Measurements from ENCODE around the gene C1QL2. TPM values are rescaled to one million over a fixed set of nuclear protein-coding genes. Genes with fewer than 3 reads are reported as not detected.

C1QL2 gene
- total and polyA plus RNA-seq, 11 donors: 0.08 to 0.25 TPM; not detected in 9

DNA sequence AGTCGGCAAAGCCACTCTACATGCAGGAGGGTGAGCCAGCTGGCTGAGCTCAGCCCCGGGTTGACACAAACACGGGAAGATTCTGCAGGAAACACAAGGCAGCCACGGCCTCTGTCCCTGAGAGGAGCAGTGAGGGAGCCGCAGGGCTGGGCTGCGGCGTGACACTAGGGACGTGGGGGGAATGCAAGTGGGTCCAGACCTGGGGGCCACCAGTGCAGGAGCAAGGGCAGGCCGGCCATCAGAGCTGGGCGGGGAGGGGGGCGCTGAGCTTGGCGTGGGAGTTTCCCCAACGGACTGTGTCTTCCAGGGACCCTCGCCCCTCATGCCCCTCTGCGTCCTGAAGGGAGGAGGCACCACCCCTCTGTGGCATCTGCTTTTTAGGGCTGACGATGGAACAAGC is 12.0 kb upstream of the C1QL2 start:
- ATAC-seq: no peak
- TF ChIP-seq POLR2A (IDR thresholded peaks at IDR 0.05) (no peak), CTCF (IDR thresholded peaks at IDR 0.05) (no peak)
- DNase-seq: no peak
- 62 to 70% (median 66%) methylated on average over 13 to 16 of the region's 16 CpGs for WGBS, 4 donors
- Histone ChIP-seq H3K4me1 (no peaks in the 10 kb centered on the region), H3K4me3 (no peak overlapping the region), H3K36me3 (no peaks in the 10 kb centered on the region), H3K27me3 (peaks cover 0 to 16% (median 4%) of the 10 kb centered on the region in 9 donors), H3K9me3 (no peaks in the 10 kb centered on the region), H3K27ac (no peak overlapping the region)
- intact Hi-C loops (cut with DNase I): loop anchor here in 8 of 10 donors (5.0 to 10.0 kb wide), 4 partner anchors 156 to 288 kb away; no protein-coding TSS in a partner anchor

GRCh38 chr2:119169717-119170116 is 11.2 kb upstream of the C1QL2 start:
- Histone ChIP-seq H3K4me3 (no peak overlapping the region), H3K36me3 (no peaks in the 10 kb centered on the region), H3K27ac (no peak overlapping the region), H3K27me3 (peaks cover 0 to 22% (median 4%) of the 10 kb centered on the region in 9 donors), H3K4me1 (no peaks in the 10 kb centered on the region), H3K9me3 (no peaks in the 10 kb centered on the region)
- ATAC-seq (no peak), DNase-seq (no peak)
- intact Hi-C loops (cut with DNase I): loop anchor here in 8 of 10 donors (5.0 to 10.0 kb wide), 4 partner anchors 155 to 287 kb away; no protein-coding TSS in a partner anchor
- 76 to 83% (median 79%) methylated on average over 9 to 10 of the region's 10 CpGs for WGBS, 4 donors
- TF ChIP-seq CTCF (IDR thresholded peaks at IDR 0.05) (no peak), POLR2A (IDR thresholded peaks at IDR 0.05) (no peak)

GRCh38 chr2:119160361-119160990 is 1.9 kb upstream of the C1QL2 start:
- peaks cover 0 to 32% (median 0%) of the 10 kb centered on the region in 12 donors for H3K4me1 ChIP-seq
- no peaks in the 10 kb centered on the region for H3K36me3 ChIP-seq
- DNase-seq: no peak
- no peak overlapping the region for H3K4me3 ChIP-seq
- intact Hi-C loops (cut with DNase I): no loop called here
- TF ChIP-seq POLR2A (IDR thresholded peaks at IDR 0.05) (no peak), CTCF (IDR thresholded peaks at IDR 0.05) (no peak)
- peaks cover 34 to 87% (median 58%) of the 10 kb centered on the region in 9 donors for H3K27me3 ChIP-seq
- no peak overlapping the region for H3K27ac ChIP-seq
- WGBS, 4 donors: 56 to 60% (median 58%) methylated on average over 9 of the region's 9 CpGs
- ATAC-seq: no peak
- no peaks in the 10 kb centered on the region for H3K9me3 ChIP-seq

DNA sequence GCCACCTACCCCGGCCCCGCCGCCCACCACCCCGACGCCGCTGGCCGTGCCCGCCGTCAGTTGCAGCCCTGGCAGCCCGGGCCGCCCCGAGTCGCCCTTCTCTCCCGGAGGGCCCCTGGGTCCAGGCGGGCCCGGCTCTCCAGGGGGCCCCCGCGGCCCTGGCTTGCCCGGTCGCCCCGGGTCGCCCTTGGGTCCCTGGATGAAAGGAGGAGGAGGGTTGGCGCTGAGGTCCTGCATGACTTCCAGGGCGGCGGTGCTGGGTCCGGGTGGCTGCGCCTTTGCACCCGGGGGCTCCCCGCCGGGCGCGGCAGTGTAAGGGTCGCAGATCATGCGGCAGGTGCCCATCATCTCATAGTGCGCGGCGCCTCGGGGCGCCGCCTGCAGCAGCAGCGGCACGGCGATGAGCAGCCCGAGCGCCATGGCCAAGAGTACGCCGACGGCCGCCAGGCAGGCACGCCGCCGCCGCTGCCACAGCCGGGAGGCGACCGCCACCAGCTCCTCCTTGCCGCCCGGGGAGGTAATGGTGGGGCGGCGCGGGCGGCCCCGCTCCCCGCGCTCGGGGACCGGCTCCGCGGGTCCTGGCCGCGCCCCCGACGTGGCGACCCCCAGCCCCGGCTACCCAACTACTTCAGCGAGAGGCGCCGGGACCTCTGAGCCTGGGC is 570 bp downstream of the C1QL2 start:
- TF ChIP-seq POLR2A (IDR thresholded peaks at IDR 0.05) (no peak), CTCF (IDR thresholded peaks at IDR 0.05) (no peak)
- ATAC-seq: no peak
- 1 to 3% (median 2%) methylated on average over 21 to 78 of the region's 78 CpGs for WGBS, 4 donors
- H3K36me3 ChIP-seq: no peaks in the 10 kb centered on the region
- H3K4me1 ChIP-seq: peaks cover 0 to 32% (median 0%) of the 10 kb centered on the region in 12 donors
- DNase-seq: no peak
- peaks cover 40 to 98% (median 80%) of the 10 kb centered on the region in 9 donors for H3K27me3 ChIP-seq
- H3K27ac ChIP-seq: no peak overlapping the region
- no peaks in the 10 kb centered on the region for H3K9me3 ChIP-seq
- peak overlapping the region in 1 of 12 donors; percentile 17 for H3K4me3 ChIP-seq
- intact Hi-C loops (cut with DNase I): no loop called here
